GM18511 (cell line): ENCODE measurements around the gene DLK1.

ENCODE experiments used
- ATAC-seq: cut with Tn5 transposase; IDR thresholded peaks from one replicate; pipeline ENCODE4 v1.9.1; 2021; ENCODE audit warnings: mild to moderate bottlenecking, moderate library complexity; ENCODE audit not compliant: unreplicated experiment

The DLK1 gene

DNA sequence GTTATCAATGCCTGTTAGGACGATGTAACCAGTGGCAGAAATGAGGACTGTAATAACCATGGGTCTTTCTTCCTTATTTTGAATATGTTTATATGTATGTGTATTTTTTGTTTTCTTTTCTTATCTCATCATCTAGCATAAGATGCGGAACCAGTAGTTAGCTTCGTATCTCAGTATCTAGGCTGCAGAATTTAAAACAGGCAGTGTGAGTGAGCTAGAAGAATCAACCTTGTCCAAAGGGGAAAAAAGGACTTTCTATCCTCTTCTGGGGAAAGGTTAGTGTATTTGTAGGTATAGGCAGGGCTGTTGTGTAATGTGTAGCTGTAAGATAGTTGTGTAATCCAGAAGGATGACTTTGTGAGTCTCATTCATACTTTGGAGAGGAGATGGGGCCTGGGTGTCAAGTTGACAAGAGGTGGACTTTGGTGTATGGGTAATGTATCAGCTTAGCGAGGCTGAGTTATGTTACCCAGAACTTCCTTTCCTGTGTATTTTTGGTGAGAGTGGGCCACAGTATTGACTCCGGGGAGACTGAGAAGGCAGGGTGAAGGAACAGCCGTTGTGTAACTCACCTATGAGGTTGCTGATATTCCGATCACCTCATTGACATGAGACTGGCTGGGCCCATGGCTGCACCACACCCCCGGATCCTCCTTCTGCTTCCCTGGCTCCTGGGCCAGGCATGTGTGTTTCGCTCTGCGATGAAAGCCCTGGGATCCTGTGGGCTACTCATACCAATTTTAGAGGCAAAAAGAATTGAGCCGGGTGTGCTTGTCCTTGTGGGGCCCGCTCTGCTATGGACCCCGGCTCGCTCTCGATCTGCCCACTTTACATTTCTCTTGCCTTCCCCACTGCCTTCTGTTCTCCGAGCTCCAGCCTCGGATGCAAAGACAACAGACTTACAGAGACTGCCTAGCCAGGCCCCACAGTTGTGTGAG, 24.3 kb downstream of the DLK1 start:
- ATAC-seq = no peak

DNA sequence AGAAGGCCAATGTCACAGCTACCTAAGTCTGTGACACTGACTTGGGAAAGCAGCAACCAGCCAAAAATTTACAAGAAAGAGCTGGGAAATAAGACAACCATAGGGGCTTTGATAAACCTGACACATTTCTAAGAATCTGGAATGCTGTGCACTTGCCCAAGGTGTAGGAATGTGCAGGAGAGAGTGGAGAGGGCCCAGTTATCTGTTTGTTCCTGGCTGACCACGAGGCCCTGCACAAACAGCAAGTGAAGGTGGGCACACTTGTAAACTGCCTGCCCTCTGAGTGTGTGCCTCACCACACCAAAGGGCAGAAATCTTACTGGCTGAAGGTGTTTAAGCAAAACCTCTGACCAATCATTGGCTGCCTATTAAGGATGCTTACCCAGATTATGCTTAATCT, 27.3 kb downstream of the DLK1 start:
- ATAC-seq = no peak

DNA sequence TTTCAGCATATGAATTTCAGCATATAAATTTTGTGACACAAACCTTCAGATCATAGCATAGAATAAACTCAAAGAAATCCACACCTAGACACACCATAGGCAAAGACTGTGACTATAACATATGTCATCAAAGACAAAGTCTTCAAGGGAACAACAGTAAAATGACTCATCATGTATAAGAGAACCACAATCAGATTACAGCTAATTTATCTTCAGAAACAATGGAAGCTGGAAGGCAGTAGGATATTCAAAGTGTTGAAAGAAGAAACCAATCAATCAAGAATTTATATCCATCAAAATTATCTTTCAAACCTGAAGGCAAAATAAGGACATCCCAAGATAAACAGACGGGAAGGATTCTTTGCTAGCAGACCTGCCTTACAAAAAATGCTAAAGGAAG, 29.0 kb downstream of the DLK1 start:
- ATAC-seq = no peak

DNA sequence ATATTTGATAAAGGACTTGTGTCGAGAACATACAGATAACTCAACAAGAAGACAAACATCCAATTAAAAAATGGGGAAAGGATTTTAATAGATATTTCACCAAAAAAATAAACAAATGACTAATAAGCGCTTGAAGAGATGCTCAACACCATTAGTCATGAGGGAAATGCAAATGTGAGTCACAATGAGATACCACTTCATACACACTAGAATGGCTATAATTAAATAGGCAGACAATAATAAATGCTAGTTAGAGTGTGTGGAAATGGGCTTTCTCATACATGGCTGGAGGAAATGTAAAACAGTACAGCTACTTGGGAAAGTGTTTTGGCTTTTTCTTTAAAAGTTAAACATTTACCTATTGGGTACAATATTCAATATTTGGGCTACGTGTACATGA, 34.8 kb downstream of the DLK1 start:
- no peak for ATAC-seq

DNA sequence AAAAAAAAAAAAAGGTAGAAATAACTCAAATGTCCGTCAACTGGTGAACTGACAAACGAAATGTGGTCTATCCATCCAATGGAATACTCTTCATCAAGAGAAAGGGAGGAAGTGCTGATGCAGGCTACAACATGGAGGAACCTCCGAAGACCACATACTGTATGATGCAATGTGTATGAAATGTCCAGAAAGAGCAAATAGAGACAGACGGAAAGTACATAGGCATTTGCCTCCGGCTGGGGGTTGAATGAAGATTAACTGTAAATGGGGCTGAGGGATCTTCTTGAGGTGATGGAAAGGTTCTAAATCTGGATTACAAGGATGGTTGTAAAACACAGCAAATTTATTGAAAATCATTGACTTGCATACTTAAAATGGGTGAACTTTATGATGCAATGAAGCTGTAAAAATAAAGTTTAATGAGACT, 35.4 kb downstream of the DLK1 start:
- ATAC-seq = no peak

DNA sequence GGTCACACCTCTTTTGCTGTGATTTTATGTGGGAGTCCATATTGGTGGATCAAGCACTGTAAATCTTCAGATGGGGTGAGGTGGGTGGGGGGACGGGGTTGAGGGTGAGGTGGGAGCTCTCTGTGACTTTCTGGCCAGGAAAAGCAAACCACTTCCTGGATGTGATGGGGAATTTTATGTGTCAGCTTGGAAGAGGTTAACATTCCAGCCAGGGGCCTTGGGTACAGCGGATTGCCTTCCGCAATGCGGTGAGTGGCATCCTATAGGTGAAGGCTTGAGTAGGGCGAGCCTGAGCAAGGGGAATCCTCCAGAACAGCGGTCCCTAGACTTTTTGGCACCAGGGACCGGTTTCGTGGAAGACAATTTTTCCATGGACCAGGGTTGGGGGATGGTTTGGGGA, 36.2 kb downstream of the DLK1 start:
- ATAC-seq = no peak

DNA sequence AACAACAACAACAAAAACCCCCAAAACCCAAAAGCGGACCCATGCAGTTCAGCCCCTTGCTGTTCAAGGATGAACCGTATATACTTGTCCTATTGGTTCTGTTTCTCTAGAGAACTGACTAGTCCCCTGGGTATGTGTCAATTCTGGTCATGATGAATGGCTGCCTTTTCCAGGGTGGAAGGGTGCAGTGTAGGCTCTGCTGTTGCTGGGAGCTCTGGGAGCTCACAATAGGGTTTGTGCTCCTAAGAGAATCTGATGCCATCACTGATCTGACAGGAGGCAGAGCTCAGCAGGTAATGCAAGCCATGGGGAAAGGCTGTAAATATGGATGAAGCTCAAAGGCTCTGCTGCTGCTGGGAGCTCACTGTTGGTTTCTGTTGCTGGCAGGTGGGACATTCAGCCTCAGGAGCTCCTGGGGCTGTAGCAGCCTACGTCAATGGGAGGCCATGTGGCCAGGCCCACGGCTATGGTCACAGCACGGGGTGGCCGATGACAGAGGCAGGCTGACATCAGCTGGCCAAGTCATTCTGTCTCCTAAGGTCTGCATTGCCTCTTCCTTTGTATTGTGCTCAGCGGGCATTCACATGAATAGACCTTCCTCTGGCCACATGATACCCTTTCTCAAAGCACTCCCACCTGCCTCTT, 37.9 kb downstream of the DLK1 start:
- ATAC-seq = no peak

DNA sequence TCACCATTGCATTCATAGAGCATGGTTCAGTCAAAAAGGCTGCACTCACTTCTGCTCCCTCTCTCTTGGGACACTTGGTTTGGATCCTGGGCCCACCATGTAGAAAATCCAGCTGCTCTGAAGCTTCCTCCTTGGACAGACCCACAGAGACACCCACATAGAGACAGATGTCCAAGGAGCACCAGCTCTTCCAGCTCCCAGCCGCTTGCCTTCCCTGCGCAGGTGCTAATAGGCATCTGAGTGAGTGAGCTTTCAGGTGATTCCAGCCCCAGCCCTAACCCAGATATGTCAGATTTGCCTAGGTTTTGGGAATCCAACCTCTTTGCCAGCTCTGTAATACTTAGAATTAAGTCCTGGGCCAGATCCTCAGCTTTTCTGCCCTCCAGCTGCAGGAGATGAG, 38.6 kb downstream of the DLK1 start:
- ATAC-seq = no peak

DNA sequence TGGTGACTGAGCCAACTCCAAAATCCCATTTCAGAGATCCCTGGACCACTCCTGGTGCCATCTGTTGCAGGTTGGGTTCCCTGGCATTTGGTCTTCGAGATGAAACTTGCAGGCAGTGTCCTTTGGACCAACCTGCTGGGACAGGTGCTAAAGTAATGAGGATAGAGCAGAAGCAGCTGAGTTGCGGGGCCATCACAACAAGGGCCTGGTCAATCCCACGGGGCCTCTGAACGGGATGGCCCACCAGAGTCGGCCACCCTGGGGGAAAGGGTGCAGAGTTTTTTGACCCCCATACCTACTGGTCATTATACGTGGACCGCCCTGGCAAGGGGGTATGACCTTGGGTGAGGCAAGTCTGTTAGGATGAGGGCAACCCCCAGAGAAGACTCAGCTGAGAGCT, 39.3 kb downstream of the DLK1 start:
- no peak for ATAC-seq

DNA sequence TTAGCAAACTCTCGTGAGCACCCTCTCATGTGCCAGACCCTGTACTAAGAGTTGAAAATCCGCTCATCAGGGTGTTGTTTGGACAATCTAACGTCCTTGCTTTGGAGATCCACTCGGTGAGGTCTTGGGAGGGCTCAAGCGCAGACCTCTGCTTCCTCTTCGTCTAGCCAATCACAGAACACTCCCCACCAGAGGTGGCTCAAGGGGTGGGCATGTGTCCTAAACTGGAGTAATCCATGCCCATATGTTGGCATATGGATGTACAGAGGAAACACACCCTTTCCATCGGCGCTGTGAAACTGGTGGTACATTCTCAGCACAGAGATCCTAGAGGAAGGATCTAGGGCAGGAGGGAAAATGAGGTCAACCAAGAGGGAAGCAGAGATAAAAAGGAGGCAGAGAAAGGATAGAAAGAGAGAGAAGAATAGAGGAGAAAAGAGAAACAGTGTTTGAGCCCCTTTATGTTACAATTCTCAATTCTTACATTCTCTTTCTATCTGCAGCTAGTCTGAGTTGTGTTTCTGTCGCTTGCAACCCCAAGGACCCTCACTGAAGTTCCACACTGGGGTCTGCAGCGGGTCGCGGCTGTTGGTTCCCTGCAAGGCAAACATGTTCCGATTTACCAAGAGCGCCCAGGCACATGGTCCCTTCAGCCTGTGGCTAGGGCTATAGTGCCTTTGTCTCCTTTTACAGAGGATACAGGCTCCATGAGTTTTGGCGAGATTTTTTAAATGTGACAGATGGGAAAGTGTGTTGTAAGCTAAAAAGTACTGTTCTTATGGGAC, 40.5 kb downstream of the DLK1 start:
- no peak for ATAC-seq

DNA sequence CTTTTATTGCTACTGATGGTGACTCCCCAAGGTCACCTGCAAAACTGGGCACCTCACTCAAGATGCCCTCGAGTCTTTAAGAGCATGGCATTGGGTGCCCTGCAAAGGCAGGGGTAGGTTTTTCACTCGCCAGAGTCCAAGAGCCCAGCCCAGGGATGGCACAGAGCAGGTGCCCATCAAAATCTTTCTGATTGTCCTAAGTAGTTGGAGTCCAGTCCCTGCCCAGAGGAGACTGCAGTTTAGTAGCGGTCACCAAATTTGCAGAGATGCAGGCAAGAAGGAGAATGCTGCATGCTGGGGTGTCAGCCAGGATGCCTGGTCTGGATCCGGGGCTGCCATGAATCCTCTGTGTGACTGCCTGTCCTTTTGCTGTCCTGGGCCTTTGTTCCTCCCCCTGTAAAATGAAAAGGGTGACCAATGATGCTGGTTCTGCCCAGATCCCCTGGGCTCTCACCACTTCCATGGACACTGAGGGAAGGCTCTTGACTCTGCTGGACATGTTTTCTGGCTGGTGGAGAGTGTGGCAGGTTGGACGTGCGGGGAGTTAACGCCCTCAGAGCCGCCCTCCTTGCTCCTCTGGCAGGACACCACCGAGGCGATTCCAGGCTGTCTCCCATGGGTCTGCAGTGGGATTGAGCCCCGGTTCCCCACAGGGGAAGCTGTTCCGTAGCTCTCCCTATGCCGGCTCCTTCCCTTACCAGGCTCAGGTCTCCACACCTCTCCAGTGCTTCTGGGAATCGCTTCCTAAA, 41.3 kb downstream of the DLK1 start:
- no peak for ATAC-seq

DNA sequence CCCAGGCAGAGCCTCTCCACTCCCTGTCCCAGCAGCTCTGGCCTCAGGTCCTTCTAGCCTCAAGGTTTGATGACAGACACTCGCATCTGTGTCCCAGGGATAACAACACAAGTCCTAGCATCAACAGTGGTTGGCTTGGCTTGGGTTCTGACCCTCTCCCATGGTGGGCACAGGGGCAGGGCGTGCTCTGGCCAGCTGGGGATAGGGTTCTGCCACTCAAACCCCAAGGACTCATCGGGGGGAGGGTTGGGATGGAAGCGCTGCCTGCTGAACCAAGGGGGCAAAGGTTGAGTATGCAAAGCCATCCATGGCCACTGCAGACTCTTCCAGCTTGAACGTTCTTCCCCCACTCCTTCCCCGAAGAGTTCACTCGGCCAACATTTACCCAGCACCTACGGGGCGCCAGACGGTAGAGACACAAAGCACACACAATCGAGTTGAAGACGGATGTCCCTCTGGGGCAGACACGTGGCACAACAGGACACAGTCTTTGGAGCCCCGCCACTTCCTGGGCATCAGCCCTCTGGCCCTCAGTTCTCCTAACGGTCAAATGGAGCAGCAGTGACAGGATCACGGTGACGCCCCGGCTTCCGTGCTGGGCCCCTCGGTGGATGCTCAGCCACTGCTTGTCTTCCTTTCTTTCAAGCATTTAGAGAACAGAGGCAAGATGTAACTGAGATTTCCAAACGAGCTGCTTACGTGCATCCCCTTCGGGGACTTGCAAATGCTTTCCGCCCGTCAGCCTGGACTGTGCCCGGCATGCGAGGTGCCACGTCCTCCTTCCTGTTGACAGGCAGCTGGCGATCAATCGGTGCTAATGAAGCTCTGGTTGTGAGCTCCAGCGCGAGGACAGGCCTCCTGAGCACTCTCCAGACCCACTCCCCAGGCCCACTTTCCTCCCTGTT, 42.6 kb downstream of the DLK1 start:
- no peak for ATAC-seq

DNA sequence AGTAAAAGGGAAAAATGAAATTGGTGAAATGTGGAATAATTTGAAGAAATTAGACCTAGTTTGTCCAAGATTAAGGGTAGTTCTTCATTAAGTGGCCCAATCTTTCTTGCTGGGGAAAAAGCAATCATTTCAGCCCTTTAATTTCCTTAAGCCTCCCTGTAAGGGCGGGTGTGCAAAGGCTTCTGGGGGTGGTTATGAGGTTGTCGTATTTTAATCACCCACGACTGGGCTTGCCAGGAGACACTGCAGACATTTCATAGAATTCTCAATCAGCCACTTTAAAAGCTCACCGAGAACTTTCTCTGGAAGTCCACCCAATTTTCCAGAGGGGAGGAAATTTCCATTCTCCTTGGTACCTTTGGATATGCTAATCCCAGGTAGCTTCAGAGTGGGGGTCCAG, 43.4 kb downstream of the DLK1 start:
- ATAC-seq = no peak

DNA sequence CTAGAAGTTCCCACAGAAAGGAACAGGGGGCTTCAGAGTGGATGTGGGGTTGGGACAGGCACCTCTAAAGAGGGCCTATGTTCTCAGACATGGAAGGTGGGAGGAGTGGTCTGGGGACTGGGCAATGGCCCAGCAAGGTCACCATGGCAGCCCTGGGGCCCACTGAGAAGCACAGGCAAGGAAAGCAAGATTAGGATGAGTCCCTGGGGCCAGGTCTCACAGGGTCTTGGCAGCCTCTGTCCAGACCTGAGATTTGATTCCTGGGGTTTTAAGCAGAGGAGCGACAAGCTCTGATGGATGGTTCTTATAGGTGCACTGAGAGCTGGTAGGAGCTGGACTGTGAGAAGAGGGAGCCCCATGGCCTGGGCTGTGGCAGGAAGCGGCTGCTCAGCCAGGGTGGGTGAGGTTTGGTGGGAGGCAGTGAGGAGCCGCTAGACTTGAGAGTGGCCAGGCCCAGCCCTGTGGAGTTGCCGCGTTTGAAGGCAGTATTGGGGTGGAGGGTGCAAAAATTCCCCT, 44.0 kb downstream of the DLK1 start:
- ATAC-seq = no peak

DNA sequence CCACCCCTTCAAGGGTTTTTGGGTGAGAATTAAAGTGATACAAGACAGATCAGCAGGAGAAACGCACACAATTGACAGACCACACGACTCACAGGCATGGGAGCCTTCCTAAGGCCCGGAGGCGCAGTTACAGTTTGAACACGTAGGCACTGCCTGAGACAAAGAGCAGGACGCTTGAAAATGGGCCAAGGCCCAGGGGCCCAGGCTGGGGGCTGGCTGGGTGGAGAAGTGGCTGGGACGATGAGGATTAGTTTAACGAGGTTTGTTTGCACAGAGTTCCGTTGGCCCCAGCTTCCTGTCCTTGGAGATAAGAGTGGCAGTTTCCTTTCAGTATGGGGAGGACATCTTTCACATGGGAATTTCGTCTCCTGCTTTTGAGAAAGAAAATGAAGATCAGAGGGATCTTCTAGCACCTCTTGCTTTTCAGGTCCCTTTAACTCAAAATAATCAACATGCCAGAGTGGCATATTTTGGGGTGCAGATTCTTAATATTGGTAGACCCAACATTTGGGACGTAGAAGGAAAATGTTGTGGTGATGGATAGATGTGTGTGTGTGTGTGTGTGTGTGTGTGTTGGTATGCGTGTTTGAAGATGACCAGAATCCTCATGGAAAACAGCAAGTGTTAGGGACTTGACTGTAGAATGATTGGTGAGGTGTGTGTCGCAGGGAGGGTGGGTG, 44.6 kb downstream of the DLK1 start:
- no peak for ATAC-seq

DNA sequence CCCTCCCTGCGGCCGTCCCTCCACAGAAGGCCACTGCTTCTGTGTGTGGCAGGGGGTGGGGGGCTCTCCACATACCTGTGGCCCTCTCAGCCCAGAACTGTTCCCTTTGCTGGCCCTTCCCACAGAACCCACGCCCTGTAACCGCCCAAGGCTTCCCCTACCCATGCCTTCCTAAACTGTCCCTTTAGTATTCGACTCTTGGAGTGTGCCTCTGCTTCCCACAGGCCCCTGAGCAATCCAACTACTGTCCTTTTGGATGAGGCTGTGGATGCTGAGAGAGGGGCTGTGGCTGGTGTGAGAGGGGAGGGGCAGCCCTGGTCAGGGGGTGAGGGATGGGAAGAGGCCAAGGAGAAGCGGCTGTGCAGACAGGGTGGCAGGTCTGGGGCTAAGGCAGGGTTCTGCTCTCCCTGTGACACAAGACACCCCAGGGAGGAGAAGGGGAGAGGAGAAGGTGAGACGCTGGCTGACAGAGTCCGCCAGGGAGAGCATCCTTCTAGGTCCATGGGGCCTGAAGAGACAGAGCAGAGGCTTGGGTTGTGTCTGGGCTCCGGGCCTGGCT, 46.0 kb downstream of the DLK1 start:
- ATAC-seq = no peak

DNA sequence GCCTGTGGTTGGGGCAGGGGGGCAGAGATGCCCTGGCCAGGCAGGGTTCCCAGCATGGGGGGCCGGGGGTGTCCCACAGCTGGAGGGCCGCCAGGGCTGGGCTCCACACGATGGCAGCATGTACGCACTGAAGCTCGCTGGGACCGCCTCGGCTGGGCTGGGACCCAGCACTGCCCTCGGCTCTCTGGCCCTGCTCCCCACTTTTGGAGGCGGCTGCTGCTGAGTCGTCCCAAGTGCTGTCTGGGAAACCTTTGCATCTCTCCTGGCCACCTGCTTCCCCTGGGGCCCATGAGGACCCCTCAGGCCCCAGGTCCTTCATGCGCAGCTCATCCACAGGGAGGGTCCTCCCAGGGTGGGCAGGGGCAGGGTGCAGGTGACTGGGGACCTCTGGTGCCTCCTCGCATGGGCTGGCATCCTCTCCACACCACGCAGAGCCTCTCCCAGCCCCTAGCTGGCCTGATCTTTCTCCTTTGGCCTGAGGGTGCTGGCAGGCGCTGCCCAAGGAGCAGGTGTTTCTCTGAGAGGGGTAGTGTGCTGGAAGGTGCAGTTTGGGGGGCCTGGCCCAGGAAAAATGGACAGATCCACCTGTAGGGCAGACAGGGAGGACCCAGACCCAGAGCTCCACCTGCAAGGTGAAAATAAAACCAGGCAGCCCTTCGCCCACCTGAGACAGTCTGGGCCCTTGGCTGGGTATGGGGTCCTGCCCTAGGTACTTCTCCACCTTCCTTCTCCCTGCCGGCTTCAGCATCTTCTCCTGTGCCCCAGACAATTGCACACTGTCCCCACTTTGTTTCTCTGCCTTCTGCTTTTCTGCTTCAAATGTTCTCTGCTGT, 46.9 kb downstream of the DLK1 start:
- no peak for ATAC-seq

DNA sequence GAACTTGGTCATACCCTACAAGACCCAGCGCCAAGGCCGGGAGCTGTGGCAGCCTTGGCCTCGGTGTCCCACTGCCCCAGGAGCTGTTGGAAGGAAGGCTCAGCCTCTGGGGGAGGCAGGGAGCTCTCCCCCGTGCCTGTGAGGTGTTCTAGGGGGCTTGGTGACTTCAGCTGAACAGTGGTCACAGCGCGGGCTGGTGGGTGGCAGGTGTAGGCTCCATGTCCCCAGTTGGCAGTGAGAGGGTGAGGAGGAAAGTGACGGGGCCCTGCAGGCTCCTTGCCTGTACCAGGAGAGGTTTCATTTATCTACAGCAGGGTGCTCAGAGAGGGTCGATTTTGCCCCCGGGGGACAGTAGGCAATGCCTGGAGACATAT, 47.5 kb downstream of the DLK1 start:
- no peak for ATAC-seq
